ENCODE data around the gene CYP3A7. TPM values are rescaled to one million over a fixed set of nuclear protein-coding genes. Genes with fewer than 3 reads are reported as not detected.
"Not testable (repeated sequence)": the region's sequence is repeated elsewhere in the genome, so short reads cannot be mapped to it uniquely, and the experiment has no call there.

Gene CYP3A7
- not detected in 2 replicates for total RNA-seq (2014; rRNA removed; shearing (Covaris generic); ENCODE audit: low replicate concordance)

GRCh38 chr7:99734987-99735386, at the start of gene CYP3A7:
CYP3A7 (minus strand) TSS chr7:99735196; CDS start chr7:99735093, 103 bp downstream.
- DNase-seq (ENCODE audit: low read depth): no peak
- in situ Hi-C loops (cut with HindIII; ENCODE audit: low pct_unique_long_range_greater_than_20kb, low sequenced_read_pairs): no loop called here

GRCh38 chr7:99784007-99784406, 49.0 kb upstream of the CYP3A7 start, which contains the start of gene CYP3A4:
CYP3A4 (minus strand) TSS chr7:99784184; CDS start chr7:99784081, 103 bp downstream.
- in situ Hi-C loops (cut with HindIII; ENCODE audit: low pct_unique_long_range_greater_than_20kb, low sequenced_read_pairs): no loop called here
- no peak for DNase-seq (ENCODE audit: low read depth)

GRCh38 chr7:99782012-99782953, 47.3 kb upstream of the CYP3A7 start:
- in situ Hi-C loops (cut with HindIII; ENCODE audit: low pct_unique_long_range_greater_than_20kb, low sequenced_read_pairs): no loop called here
- DNase-seq (ENCODE audit: low read depth): no peak

GRCh38 chr7:99780588-99780987, 45.6 kb upstream of the CYP3A7 start:
- in situ Hi-C loops (cut with HindIII; ENCODE audit: low pct_unique_long_range_greater_than_20kb, low sequenced_read_pairs): no loop called here
- DNase-seq (ENCODE audit: low read depth): no peak

- DNase-seq (ENCODE audit: low read depth): no peak
- in situ Hi-C loops (cut with HindIII; ENCODE audit: low pct_unique_long_range_greater_than_20kb, low sequenced_read_pairs): no loop called here
Observed at GRCh38 chr7:99779949-99780348, 45.0 kb upstream of the CYP3A7 start.

- no peak for DNase-seq (ENCODE audit: low read depth)
- in situ Hi-C loops (cut with HindIII; ENCODE audit: low pct_unique_long_range_greater_than_20kb, low sequenced_read_pairs): no loop called here
Observed at GRCh38 chr7:99778880-99779279, 43.9 kb upstream of the CYP3A7 start.

GRCh38 chr7:99773395-99773794, 38.4 kb upstream of the CYP3A7 start:
- in situ Hi-C loops (cut with HindIII; ENCODE audit: low pct_unique_long_range_greater_than_20kb, low sequenced_read_pairs); DNase-seq (ENCODE audit: low read depth): not testable (repeated sequence)

- peak; percentile 45 for DNase-seq (ENCODE audit: low read depth)
- in situ Hi-C loops (cut with HindIII; ENCODE audit: low pct_unique_long_range_greater_than_20kb, low sequenced_read_pairs): no loop called here
Observed at GRCh38 chr7:99772565-99772964, 37.6 kb upstream of the CYP3A7 start.

GRCh38 chr7:99769494-99769893, 34.5 kb upstream of the CYP3A7 start:
- DNase-seq (ENCODE audit: low read depth); in situ Hi-C loops (cut with HindIII; ENCODE audit: low pct_unique_long_range_greater_than_20kb, low sequenced_read_pairs): not testable (repeated sequence)

GRCh38 chr7:99768471-99768870, 33.5 kb upstream of the CYP3A7 start:
- no peak for DNase-seq (ENCODE audit: low read depth)
- in situ Hi-C loops (cut with HindIII; ENCODE audit: low pct_unique_long_range_greater_than_20kb, low sequenced_read_pairs): no loop called here

- in situ Hi-C loops (cut with HindIII; ENCODE audit: low pct_unique_long_range_greater_than_20kb, low sequenced_read_pairs): no loop called here
- no peak for DNase-seq (ENCODE audit: low read depth)
Observed at GRCh38 chr7:99767662-99768061, 32.7 kb upstream of the CYP3A7 start.

GRCh38 chr7:99766484-99767099, 31.6 kb upstream of the CYP3A7 start:
- no peak for DNase-seq (ENCODE audit: low read depth)
- in situ Hi-C loops (cut with HindIII; ENCODE audit: low pct_unique_long_range_greater_than_20kb, low sequenced_read_pairs): no loop called here

- in situ Hi-C loops (cut with HindIII; ENCODE audit: low pct_unique_long_range_greater_than_20kb, low sequenced_read_pairs): no loop called here
- DNase-seq (ENCODE audit: low read depth): no peak
Observed at GRCh38 chr7:99764478-99764877, 29.5 kb upstream of the CYP3A7 start.

- DNase-seq (ENCODE audit: low read depth): no peak
Observed at GRCh38 chr7:99762680-99763327, 27.8 kb upstream of the CYP3A7 start.

GRCh38 chr7:99755085-99755484, 20.1 kb upstream of the CYP3A7 start:
- DNase-seq (ENCODE audit: low read depth): no peak
- in situ Hi-C loops (cut with HindIII; ENCODE audit: low pct_unique_long_range_greater_than_20kb, low sequenced_read_pairs): no loop called here

More at GRCh38 chr7:99762680-99763327, 27.8 kb upstream of the CYP3A7 start:
- in situ Hi-C loops (cut with HindIII; ENCODE audit: low pct_unique_long_range_greater_than_20kb, low sequenced_read_pairs): no loop called here

GRCh38 chr7:99752356-99752755, 17.4 kb upstream of the CYP3A7 start:
- peak; percentile 20 for DNase-seq (ENCODE audit: low read depth)
- in situ Hi-C loops (cut with HindIII; ENCODE audit: low pct_unique_long_range_greater_than_20kb, low sequenced_read_pairs): no loop called here

- DNase-seq (ENCODE audit: low read depth): peak; percentile 33
Observed at GRCh38 chr7:99751322-99752052, 16.5 kb upstream of the CYP3A7 start.

More at GRCh38 chr7:99751322-99752052, 16.5 kb upstream of the CYP3A7 start:
- in situ Hi-C loops (cut with HindIII; ENCODE audit: low pct_unique_long_range_greater_than_20kb, low sequenced_read_pairs): not testable (repeated sequence)
